Measurements from ENCODE around the gene CSNK2B.

Gene CSNK2B

DNA sequence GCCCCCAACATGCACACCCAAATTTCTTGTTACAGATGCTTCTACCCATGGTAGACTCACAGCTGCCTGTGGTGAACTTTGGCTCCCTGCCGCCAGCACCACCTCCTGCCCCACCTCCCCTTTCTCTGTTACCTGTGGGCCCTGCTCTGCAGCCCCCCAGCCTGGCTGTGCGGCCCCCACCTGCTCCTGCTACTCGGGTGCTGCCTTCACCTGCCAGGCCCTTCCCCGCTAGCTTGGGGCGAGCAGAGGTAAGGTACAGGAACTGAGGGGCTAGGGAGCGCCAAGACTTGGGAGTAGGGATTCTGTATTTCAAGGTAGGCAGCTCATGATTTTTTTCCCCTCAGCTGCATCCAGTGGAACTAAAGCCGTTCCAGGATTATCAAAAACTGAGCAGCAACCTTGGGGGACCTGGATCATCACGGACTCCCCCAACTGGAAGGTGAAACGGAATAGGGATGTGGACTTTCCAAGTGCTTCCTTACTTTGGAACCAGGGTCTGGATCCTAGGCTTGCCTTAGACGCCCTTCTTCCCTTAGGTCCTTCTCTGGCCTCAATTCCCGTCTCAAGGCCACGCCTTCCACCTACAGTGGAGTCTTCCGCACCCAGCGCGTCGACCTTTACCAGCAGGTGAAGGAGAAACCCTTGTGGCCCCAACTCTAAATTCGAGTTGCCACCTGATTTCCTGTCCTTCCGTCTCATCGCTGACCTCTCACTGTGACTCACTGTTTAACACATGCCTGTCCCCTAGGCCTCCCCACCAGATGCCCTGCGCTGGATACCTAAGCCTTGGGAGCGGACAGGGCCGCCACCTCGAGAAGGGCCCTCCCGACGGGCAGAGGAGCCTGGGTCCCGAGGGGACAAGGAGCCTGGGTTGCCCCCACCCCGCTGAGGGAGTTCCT lies 28.9 kb upstream of the CSNK2B start:
- TF ChIP-seq, protein P1, sequence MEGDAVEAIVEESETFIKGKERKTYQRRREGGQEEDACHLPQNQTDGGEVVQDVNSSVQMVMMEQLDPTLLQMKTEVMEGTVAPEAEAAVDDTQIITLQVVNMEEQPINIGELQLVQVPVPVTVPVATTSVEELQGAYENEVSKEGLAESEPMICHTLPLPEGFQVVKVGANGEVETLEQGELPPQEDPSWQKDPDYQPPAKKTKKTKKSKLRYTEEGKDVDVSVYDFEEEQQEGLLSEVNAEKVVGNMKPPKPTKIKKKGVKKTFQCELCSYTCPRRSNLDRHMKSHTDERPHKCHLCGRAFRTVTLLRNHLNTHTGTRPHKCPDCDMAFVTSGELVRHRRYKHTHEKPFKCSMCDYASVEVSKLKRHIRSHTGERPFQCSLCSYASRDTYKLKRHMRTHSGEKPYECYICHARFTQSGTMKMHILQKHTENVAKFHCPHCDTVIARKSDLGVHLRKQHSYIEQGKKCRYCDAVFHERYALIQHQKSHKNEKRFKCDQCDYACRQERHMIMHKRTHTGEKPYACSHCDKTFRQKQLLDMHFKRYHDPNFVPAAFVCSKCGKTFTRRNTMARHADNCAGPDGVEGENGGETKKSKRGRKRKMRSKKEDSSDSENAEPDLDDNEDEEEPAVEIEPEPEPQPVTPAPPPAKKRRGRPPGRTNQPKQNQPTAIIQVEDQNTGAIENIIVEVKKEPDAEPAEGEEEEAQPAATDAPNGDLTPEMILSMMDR (IDR thresholded peaks at IDR 0.05; ENCODE audit: low read length), result no peak
- no peak for TF ChIP-seq EZH2 (IDR thresholded peaks at IDR 0.05; ENCODE audit: borderline replicate concordance, low read length)
- H3K9me2 ChIP-seq (ENCODE audit: low read depth, low read length), result no peaks in the 10 kb centered on the region
- peaks cover 99% of the 10 kb centered on the region for H3K36me3 ChIP-seq (ENCODE audit: insufficient read depth, low read length)
- no peaks in the 10 kb centered on the region for H3K27me3 ChIP-seq (ENCODE audit: insufficient read depth, low read length)
- no peak overlapping the region for H3K27ac ChIP-seq (ENCODE audit: low read depth, low read length, poor library complexity, severe bottlenecking)
- peaks cover 4% of the 10 kb centered on the region; the same call in 1 of the 2 replicates for H3F3A ChIP-seq (ENCODE audit: insufficient read depth, low read length)
- H2AFZ ChIP-seq (ENCODE audit: low read length), result no peak overlapping the region
- no peaks in the 10 kb centered on the region for H4K20me1 ChIP-seq (ENCODE audit: insufficient read depth, low read length)
- no peak overlapping the region for H3K4me3 ChIP-seq (ENCODE audit: low read depth, low read length, poor library complexity, severe bottlenecking)
- H3K9ac ChIP-seq (ENCODE audit: low read length), result no peak overlapping the region
- no peaks in the 10 kb centered on the region for H3K4me1 ChIP-seq (ENCODE audit: insufficient read depth, low read length, severe bottlenecking)
- H3K4me2 ChIP-seq (ENCODE audit: low read length), result no peak overlapping the region
- no peaks in the 10 kb centered on the region for H3K79me2 ChIP-seq (ENCODE audit: insufficient read depth, low read length)
- H3K9me3 ChIP-seq (ENCODE audit: low read length), result no peaks in the 10 kb centered on the region

DNA sequence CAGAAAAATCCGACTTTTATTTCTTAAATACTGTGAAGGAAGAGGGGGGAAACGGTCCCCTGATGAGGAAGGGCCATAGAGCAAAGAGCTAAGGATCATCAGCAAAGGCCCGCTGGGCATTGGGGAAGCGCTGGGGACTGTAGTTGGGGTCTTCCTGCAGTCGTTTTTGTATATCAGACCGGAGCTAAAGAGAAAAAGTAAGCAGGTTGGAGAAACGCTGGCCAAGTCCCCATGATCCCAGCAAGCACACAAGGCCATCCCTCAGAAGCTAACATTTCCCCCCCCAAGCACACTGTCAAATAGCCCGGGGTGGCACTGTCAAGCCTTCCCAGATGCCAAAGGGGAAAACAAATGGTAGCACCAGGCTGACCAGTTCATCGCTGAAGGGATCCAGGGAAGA lies 26.8 kb upstream of the CSNK2B start:
- no peak overlapping the region for H3K4me3 ChIP-seq (ENCODE audit: low read depth, low read length, poor library complexity, severe bottlenecking)
- H3K27me3 ChIP-seq (ENCODE audit: insufficient read depth, low read length), result no peaks in the 10 kb centered on the region
- H3K4me1 ChIP-seq (ENCODE audit: insufficient read depth, low read length, severe bottlenecking), result no peaks in the 10 kb centered on the region
- H3K27ac ChIP-seq (ENCODE audit: low read depth, low read length, poor library complexity, severe bottlenecking), result peak overlapping the region; percentile 6
- H3K9me3 ChIP-seq (ENCODE audit: low read length), result no peaks in the 10 kb centered on the region
- TF ChIP-seq EZH2 (IDR thresholded peaks at IDR 0.05; ENCODE audit: borderline replicate concordance, low read length), result no peak
- TF ChIP-seq, protein P1 (IDR thresholded peaks at IDR 0.05; ENCODE audit: low read length), result no peak
- H3K4me2 ChIP-seq (ENCODE audit: low read length), result no peak overlapping the region
- H3F3A ChIP-seq (ENCODE audit: insufficient read depth, low read length), result peaks cover 4% of the 10 kb centered on the region; the same call in 1 of the 2 replicates
- no peaks in the 10 kb centered on the region for H4K20me1 ChIP-seq (ENCODE audit: insufficient read depth, low read length)
- no peaks in the 10 kb centered on the region for H3K9me2 ChIP-seq (ENCODE audit: low read depth, low read length)
- no peak overlapping the region for H3K9ac ChIP-seq (ENCODE audit: low read length)
- H2AFZ ChIP-seq (ENCODE audit: low read length), result no peak overlapping the region
- H3K36me3 ChIP-seq (ENCODE audit: insufficient read depth, low read length), result peaks cover 96% of the 10 kb centered on the region
- H3K79me2 ChIP-seq (ENCODE audit: insufficient read depth, low read length), result no peaks in the 10 kb centered on the region

GRCh38 chr6:31639449-31639861 lies 26.4 kb upstream of the CSNK2B start:
- peaks cover 4% of the 10 kb centered on the region; the same call in 1 of the 2 replicates for H3F3A ChIP-seq (ENCODE audit: insufficient read depth, low read length)
- H3K9ac ChIP-seq (ENCODE audit: low read length), result no peak overlapping the region
- H3K27me3 ChIP-seq (ENCODE audit: insufficient read depth, low read length), result no peaks in the 10 kb centered on the region
- H4K20me1 ChIP-seq (ENCODE audit: insufficient read depth, low read length), result no peaks in the 10 kb centered on the region
- peak overlapping the region; percentile 6 for H3K27ac ChIP-seq (ENCODE audit: low read depth, low read length, poor library complexity, severe bottlenecking)
- H3K36me3 ChIP-seq (ENCODE audit: insufficient read depth, low read length), result peaks cover 96% of the 10 kb centered on the region
- no peak overlapping the region for H3K4me2 ChIP-seq (ENCODE audit: low read length)
- H3K79me2 ChIP-seq (ENCODE audit: insufficient read depth, low read length), result no peaks in the 10 kb centered on the region
- no peaks in the 10 kb centered on the region for H3K9me3 ChIP-seq (ENCODE audit: low read length)
- no peak overlapping the region for H2AFZ ChIP-seq (ENCODE audit: low read length)
- no peaks in the 10 kb centered on the region for H3K4me1 ChIP-seq (ENCODE audit: insufficient read depth, low read length, severe bottlenecking)
- H3K9me2 ChIP-seq (ENCODE audit: low read depth, low read length), result no peaks in the 10 kb centered on the region
- H3K4me3 ChIP-seq (ENCODE audit: low read depth, low read length, poor library complexity, severe bottlenecking), result no peak overlapping the region
- TF ChIP-seq EZH2 (IDR thresholded peaks at IDR 0.05; ENCODE audit: borderline replicate concordance, low read length), result no peak
- TF ChIP-seq, protein P1 (IDR thresholded peaks at IDR 0.05; ENCODE audit: low read length), result no peak
